HepG2 (cell line): ENCODE data around the gene CPLX1.
"Not testable (repeated sequence)": the region's sequence is repeated elsewhere in the genome, so short reads cannot be mapped to it uniquely, and the experiment has no call there.

ENCODE experiments used
- CENPX ChIP-seq: sonication (generic); formaldehyde crosslinking; IDR thresholded peaks from 2 replicates; pipeline ENCODE4 v1.9.0; 2021; ENCODE audit warnings: mild to moderate bottlenecking, missing genetic modification reagents, moderate library complexity
- JUN ChIP-seq: sonication (generic); formaldehyde crosslinking; IDR thresholded peaks from 2 replicates; pipeline ENCODE4 v1.4.0; 2020; ENCODE audit warnings: mild to moderate bottlenecking, missing genetic modification reagents
- SP5 ChIP-seq: IDR thresholded peaks from 2 replicates; pipeline ENCODE4 v1.6.1; 2016; ENCODE audit warnings: low read depth, borderline replicate concordance
- ZBTB38 ChIP-seq: sonication (generic); formaldehyde crosslinking; IDR thresholded peaks from 2 replicates; pipeline ENCODE4 v1.5.1; 2020; ENCODE audit warnings: mild to moderate bottlenecking, missing genetic modification reagents
- ZNF431 ChIP-seq: sonication (generic); formaldehyde crosslinking; IDR thresholded peaks from 2 replicates; pipeline ENCODE4 v1.9.0; 2022; ENCODE audit warnings: missing genetic modification reagents, low read depth, mild to moderate bottlenecking, borderline replicate concordance

GRCh38 chr4:806979-807378 lies 18.9 kb downstream of the CPLX1 start:
- TF ChIP-seq SP5, ZBTB38, JUN, ZNF431, CENPX: not testable (repeated sequence)
